Measurements from ENCODE around the gene CFAP100.

CFAP100 gene

DNA sequence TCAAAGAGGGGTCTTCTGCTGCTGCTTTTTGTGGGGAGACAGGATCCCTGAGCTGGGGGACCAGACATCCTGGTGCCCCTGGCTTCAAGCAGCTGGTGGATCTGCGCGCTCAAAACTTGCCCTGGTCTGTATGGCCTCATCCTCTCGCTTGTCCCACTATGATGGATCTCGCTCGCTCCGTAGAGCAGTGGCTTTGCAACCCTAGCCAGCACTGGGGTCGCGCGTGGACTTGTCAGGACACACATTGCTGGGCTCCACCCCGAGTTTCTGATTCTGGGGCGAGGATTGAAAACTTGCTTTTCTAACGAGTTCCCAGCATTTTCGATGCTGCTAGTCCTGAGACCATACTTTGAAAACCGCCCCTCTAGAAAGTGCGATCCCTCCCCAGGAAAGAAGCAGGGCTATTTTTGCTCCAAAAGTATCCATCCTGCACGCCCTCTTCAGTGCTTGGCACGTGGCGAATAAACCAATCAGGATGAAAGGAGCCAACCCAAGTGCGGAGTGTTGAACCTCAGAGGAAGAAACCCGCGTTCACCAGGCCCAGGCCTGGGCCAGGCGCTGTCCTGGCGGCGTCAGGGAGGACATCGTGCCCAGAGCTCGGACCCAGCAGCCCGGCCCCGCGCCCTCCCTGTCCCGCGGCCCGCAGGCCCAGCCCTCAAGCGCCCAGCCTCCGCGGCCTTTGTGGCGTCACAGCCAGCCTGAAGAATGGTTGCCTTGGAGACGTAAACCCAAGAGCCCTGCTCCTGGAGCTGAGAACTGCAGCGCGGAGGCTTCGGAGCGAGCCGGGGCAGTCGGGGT lies at the start of gene CFAP100:
TSS of gene CFAP100 (plus strand) at position 731 of the 798 bp plus-strand sequence. CDS start 1,092 bp downstream, outside the sequence.
- no peak for DNase-seq

DNA sequence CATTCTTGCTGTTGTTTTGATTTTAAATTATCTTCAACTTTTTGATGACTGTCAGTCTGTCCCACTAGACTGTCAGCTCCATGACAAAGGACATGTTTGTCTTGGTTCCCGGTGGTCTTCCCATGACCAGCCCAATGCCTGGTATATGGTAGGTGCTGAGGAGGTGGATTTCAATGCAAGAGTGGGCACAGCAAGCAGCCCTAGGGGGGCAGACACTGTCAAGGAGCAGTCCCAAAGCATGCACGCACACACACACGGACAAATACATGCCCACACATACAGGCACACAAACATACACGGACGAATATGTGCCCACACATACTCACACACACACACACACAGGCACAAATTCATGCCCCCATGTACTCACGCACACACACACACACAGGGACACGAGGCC lies 49.5 kb upstream of the CFAP100 start:
- DNase-seq, result no peak

GRCh38 chr3:126345641-126346460 lies 48.9 kb upstream of the CFAP100 start:
- DNase-seq, result no peak

- DNase-seq, result no peak
Measured at GRCh38 chr3:126346466-126346865, 48.2 kb upstream of the CFAP100 start.

GRCh38 chr3:126347543-126348161 lies 47.1 kb upstream of the CFAP100 start:
- DNase-seq, result no peak

- no peak for DNase-seq
Measured at GRCh38 chr3:126348308-126348920, 46.3 kb upstream of the CFAP100 start.

DNA sequence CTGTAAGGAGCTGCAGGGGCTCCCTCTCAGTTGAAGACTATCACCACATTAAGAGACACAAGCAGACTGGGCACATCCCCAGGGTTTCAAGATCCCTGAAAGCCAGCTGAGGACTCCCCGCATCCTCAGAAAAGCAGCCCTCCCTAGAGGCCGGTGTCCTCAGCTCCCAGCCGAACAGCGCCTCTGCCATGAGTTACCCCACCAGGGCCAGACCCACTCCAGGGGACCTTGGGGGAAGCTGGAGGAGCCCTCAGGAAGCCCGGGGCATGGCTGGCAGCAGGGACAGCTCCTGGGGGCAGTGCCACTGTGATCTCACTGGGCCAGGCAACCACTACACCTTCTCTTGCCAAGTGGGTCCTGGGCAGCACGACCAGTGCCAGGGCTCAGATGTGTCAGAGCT lies 45.6 kb upstream of the CFAP100 start:
- no peak for DNase-seq

GRCh38 chr3:126349611-126350501 lies 44.9 kb upstream of the CFAP100 start:
- DNase-seq, result no peak

GRCh38 chr3:126350502-126351085 lies 44.1 kb upstream of the CFAP100 start:
- DNase-seq, result no peak

- no peak for DNase-seq
Measured at GRCh38 chr3:126351086-126351770, 43.5 kb upstream of the CFAP100 start.

- DNase-seq, result no peak
Measured at GRCh38 chr3:126351771-126352475, 42.8 kb upstream of the CFAP100 start.

DNA sequence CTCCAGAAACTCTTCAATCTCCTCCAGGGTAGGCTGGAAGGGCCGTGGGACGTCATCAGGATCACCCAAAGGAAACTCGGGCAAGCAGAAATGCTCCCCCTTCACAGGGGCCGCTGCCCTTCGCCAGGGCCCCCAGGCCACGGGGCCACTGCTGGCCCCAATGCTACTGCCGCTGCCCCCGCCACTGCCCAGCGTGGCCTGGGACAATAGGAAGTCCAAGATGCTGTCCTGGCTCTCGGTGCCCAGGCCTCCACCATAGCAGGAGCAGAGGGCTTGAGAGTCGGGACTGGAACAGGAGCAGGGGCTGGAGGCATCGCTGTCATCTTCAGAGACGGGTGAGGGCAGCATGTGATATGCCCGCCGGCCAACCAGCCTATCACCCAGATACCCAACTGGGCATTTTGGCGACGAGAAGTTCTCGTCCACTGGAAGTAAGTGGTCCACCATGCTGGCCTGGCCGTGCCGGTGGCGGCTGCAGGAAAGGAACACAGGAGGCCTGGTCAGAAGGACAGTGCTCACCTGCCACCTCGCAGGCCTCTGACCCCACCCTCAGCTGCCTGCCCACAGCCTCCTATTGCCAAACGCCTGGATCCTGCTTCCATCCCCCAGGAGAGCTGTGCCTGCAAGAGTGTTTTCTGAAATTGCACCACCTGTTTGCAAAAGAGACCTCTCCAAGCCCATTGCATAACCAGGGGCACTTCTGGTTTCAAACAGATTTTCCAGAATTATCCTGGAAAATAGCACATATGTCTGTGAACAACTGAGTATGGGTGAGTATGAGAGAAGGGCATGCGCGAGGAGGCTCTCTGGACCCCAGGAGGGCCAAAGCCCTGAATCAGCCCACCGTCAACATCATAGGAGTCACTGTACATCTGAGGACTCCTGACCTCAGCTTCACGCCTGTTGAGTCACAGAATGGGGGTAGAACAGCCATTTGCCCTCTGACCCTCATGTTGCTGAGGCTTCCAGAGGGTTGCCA lies 41.9 kb upstream of the CFAP100 start:
- DNase-seq, result no peak

DNA sequence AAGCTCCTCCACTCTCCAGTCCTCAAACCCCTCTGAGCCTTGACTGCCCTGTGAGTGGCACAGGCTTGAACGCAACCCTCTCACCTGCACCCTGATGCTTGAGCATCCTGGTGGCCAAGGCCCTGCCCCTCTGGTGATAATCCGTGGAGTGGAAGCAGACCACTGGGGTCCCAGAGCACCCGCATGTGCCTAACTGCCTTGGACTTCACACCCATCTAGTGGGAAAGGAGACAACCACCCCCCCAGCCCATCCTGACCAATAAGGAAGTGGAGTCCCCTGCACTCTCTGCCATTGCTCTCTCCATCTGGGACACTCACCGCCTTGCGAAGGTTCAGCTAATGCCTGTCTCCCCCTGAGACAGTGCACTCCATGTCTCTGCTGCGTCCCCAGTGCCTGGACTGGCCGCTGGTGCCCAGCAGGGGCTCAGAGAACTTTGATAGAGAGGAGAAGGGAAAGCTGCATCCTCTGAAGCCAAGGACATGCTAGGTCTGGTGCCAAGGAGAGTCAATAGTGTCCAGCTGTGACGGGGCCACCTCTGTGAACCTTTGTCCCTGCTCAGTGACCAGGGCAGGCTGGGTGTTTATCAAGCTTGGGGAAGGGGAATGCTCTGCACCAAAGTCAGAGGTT lies 40.9 kb upstream of the CFAP100 start:
- DNase-seq, result no peak

GRCh38 chr3:126354776-126355175 lies 39.9 kb upstream of the CFAP100 start:
- no peak for DNase-seq

GRCh38 chr3:126355251-126355650 lies 39.5 kb upstream of the CFAP100 start:
- DNase-seq, result no peak

DNA sequence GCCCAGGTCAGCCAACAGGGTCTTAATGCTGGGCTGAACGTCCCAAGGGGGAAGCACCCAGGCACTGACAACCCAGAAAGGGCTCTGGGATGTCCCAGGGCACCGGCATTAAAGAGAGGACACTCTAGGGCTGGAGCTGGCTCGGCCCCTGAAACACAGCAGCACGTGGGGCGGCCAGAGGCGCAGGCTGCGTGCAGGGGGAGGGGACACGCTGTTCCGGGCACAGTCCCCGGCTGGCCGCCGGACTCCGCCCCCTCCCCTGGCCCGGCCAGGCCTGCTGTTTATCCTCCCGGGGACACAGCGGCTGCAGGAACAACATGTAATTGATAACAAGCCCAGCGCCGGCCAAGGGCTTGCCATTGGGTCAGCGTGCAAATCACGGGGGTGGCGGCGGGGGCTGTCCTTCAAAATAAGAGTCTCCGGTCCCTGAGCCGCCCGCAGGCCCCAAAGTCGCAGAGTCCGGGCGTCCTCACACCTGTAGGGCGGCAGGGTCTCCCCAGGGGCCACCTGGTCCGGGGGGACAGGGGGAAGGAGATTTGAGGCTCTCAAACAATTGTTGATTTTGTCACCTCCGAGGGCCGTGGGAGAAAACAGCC lies 38.8 kb upstream of the CFAP100 start:
- DNase-seq, result no peak

GRCh38 chr3:126356373-126357264 lies 38.1 kb upstream of the CFAP100 start:
- DNase-seq, result no peak
